Panc1 (cell line): ENCODE measurements around the gene FOXO6. TPM values are rescaled to one million over a fixed set of nuclear protein-coding genes. Genes with fewer than 3 reads are reported as not detected.

Experiments
- ATAC-seq: fragments of 200-7000 bp; cut with Tn5 transposase; 2 replicates; pipeline ENCODE4 v1.9.1; 2020; ENCODE audit warnings: mild to moderate bottlenecking, moderate library complexity
- BruUV-seq: library from RNA; stranded (reverse); fragments of 400-500 nt; replicated peaks from 2 replicates; lab custom pipeline; 2021; lab: Mats Ljungman, UMichigan
- CTCF ChIA-PET: fragments of 300-600 bp; sonication (Branson Sonifier 250); formaldehyde crosslinking; loops from one replicate; lab custom pipeline; 2022; ENCODE audit warnings: antibody characterized with exemption; lab: Charles Lee
- POLR2A ChIA-PET: fragments of 300-600 bp; sonication (Branson Sonifier 250); formaldehyde crosslinking; loops from one replicate; lab custom pipeline; 2022; ENCODE audit warnings: antibody characterized with exemption; lab: Charles Lee
- DNase-seq: peaks from one replicate; pipeline ENCODE4 v3.0.0-alpha.2; 2010; ENCODE audit warnings: low read depth, low spot score
- H3K27ac ChIP-seq: 2 replicates; pipeline ENCODE4 v1.5.1; 2011; ENCODE audit warnings: mild to moderate bottlenecking, low read length, inconsistent platforms
- H3K27me3 ChIP-seq: fragments of 200-500 bp; sonication (Bioruptor generic); 2 replicates; pipeline ENCODE4 v1.6.0; 2014; ENCODE audit warnings: low read length, inconsistent platforms; ENCODE audit not compliant: control insufficient read depth, insufficient read depth
- H3K36me3 ChIP-seq: fragments of 200-500 bp; sonication (Bioruptor generic); 2 replicates; pipeline ENCODE4 v1.5.1; 2014; ENCODE audit warnings: inconsistent platforms, mild to moderate bottlenecking, low read length, moderate library complexity; ENCODE audit not compliant: control insufficient read depth, insufficient read depth
- H3K4me1 ChIP-seq: 2 replicates; pipeline ENCODE4 v1.5.1; 2011; ENCODE audit warnings: inconsistent platforms, mild to moderate bottlenecking, low read length, moderate library complexity; ENCODE audit not compliant: control insufficient read depth, insufficient read depth
- H3K4me3 ChIP-seq, 2 experiments: 2 replicates each; pipeline ENCODE4 v1.5.1; 2011 to 2012; ENCODE audit warnings: low read depth in 2 of 2, low read length in 2 of 2, mild to moderate bottlenecking in 2 of 2, inconsistent platforms in 1 of 2, moderate library complexity in 1 of 2
- H3K9me3 ChIP-seq: fragments of 200-500 bp; sonication (Bioruptor generic); 2 replicates; pipeline ENCODE4 v1.5.1; 2014; ENCODE audit warnings: low read depth, mild to moderate bottlenecking, inconsistent platforms, low read length, moderate library complexity; ENCODE audit not compliant: control insufficient read depth, insufficient read depth
- CTCF ChIP-seq: fragments of 450-650 bp; IDR thresholded peaks from 2 replicates; pipeline ENCODE4 v1.5.1; 2017; ENCODE audit warnings: mild to moderate bottlenecking
- POLR2AphosphoS5 ChIP-seq: IDR thresholded peaks from 2 replicates; pipeline ENCODE4 v1.6.1; 2012; ENCODE audit warnings: mild to moderate bottlenecking, low read depth, low read length, moderate library complexity
- REST ChIP-seq, 2 experiments: IDR thresholded peaks; 2 replicates each; pipeline ENCODE4 v1.6.1; 2011 to 2012; ENCODE audit warnings: low read depth in 2 of 2, control low read depth in 1 of 2, low read length in 1 of 2, mild to moderate bottlenecking in 1 of 2, moderate library complexity in 1 of 2; ENCODE audit not compliant: insufficient read depth in 1 of 2
- SIN3A ChIP-seq: IDR thresholded peaks from 2 replicates; pipeline ENCODE4 v1.6.1; 2012; ENCODE audit warnings: low read depth, mild to moderate bottlenecking, low read length, moderate library complexity, borderline replicate concordance; ENCODE audit not compliant: insufficient read depth
- TCF7L2 ChIP-seq: IDR thresholded peaks from 2 replicates; pipeline ENCODE4 v1.6.1; 2011; ENCODE audit warnings: mild to moderate bottlenecking, low read depth, low read length, inconsistent platforms
- in situ Hi-C: cut with HindIII; loops from 2 replicates; pipeline ENCODE4 v1.10.0; 2016; ENCODE audit warnings: low sequenced_read_pairs, low pct_unique_long_range_greater_than_20kb
- intact Hi-C: fragments of 100-400 bp; cut with micrococcal nuclease; formaldehyde crosslinking; loops from one replicate; pipeline ENCODE4 v1.10.0; 2022; ENCODE audit not compliant: unreplicated experiment
- total RNA-seq: library from RNA; stranded (reverse); gene quantifications from one replicate; pipeline ENCODE4 v1.2.1, GENCODE V29; 2021; ENCODE audit not compliant: unreplicated experiment

FOXO6 gene
- total RNA-seq, 1 experiment from 2014 or later: 2.5 TPM

- DNase-seq: no peak
- H3K27me3 ChIP-seq: peaks cover 5% of the 10 kb centered on the region; the same call in 1 of the 2 replicates
- no peak for ATAC-seq
- no peaks in the 10 kb centered on the region for H3K36me3 ChIP-seq
- H3K9me3 ChIP-seq: no peaks in the 10 kb centered on the region
- H3K4me1 ChIP-seq: peaks cover 12% of the 10 kb centered on the region; the same call in 1 of the 2 replicates
- in situ Hi-C loops: no loop called here
- no TSS peak for BruUV-seq
- POLR2A ChIA-PET: no interaction called here
- no peak overlapping the region for H3K4me3 ChIP-seq
- TF ChIP-seq CTCF (no peak), TCF7L2 (no peak), SIN3A (no peak), POLR2AphosphoS5 (no peak), REST (IDR thresholded peaks at IDR 0.05; ENCODE audit: insufficient read depth in 1 of 2, low read depth in 2 of 2, low read length in 1 of 2) (no peak)
- H3K27ac ChIP-seq: no peak overlapping the region
- intact Hi-C loops: no loop called here
- CTCF ChIA-PET: no interaction called here
These were observed 17.9 kb downstream of the FOXO6 start for GRCh38 chr1:41378999-41379737.

DNA sequence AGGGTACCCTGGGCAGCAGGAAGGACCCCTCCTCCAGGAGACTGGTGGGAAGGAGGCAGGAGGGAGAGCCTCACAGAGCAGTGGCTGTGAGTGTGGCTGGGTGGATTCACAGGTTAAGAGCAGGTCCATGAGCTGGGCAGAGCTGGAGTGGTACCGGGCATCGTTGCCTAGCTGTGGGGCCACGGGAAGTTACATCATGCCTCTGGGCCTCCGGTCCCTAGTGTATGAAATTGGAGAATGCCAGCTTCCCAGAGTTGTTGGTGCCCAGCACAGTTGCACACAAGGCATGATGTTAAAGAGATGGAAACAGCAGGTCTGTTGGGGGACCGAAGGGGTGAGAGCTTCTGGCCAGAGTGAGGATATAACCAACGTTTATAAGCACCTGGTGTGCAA lies 18.5 kb downstream of the FOXO6 start:
- no peaks in the 10 kb centered on the region for H3K36me3 ChIP-seq
- TF ChIP-seq REST (IDR thresholded peaks at IDR 0.05; ENCODE audit: insufficient read depth in 1 of 2, low read depth in 2 of 2, low read length in 1 of 2) (no peak), CTCF (no peak), POLR2AphosphoS5 (no peak), TCF7L2 (no peak), SIN3A (no peak)
- DNase-seq: no peak
- CTCF ChIA-PET: no interaction called here
- no TSS peak for BruUV-seq
- in situ Hi-C loops: no loop called here
- intact Hi-C loops: no loop called here
- H3K27me3 ChIP-seq: peaks cover 5% of the 10 kb centered on the region; the same call in 1 of the 2 replicates
- POLR2A ChIA-PET: no interaction called here
- no peak overlapping the region for H3K27ac ChIP-seq
- H3K4me1 ChIP-seq: peaks cover 12% of the 10 kb centered on the region; the same call in 1 of the 2 replicates
- ATAC-seq: no peak
- H3K4me3 ChIP-seq: no peak overlapping the region
- no peaks in the 10 kb centered on the region for H3K9me3 ChIP-seq
